ENCODE measurements around the gene CDH15.

The CDH15 gene

GRCh38 chr16:89140981-89141883, 30.3 kb upstream of the CDH15 start:
- no peak for DNase-seq (ENCODE audit: extremely low read depth in 1 of 2, low read depth in 1 of 2)

- no peak for DNase-seq (ENCODE audit: extremely low read depth in 1 of 2, low read depth in 1 of 2)
Observed at GRCh38 chr16:89141884-89142267, 29.7 kb upstream of the CDH15 start.

- DNase-seq (ENCODE audit: extremely low read depth in 1 of 2, low read depth in 1 of 2), result no peak
Observed at GRCh38 chr16:89142474-89143195, 28.9 kb upstream of the CDH15 start.

DNA sequence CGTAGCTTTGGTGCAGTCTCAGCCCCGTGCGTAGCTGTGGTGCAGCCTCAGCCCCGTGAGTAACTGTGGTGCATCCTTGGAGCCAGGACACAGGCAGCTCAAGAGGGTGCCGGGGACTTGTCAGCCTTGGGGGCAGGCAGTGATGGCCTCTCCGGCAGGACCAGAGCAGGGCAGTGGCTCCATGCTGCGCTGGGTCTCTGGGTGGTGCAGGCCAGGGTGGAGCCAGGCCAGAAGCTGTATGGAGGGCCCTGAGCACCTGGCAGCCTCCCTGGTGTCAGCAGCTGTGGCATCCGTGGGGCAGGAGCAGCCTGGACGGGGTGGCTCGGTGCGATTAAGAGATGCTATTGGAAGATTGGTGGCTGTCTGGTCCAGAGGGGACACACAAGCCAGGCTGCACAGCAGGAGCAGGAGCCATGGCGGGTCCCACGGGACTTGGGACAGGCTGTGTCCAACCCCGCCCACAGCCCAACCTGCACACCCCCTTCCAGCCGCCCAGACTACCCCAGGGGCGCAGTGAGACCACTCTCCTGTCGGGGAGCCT, 28.3 kb upstream of the CDH15 start:
- DNase-seq (ENCODE audit: extremely low read depth in 1 of 2, low read depth in 1 of 2), result no peak

DNA sequence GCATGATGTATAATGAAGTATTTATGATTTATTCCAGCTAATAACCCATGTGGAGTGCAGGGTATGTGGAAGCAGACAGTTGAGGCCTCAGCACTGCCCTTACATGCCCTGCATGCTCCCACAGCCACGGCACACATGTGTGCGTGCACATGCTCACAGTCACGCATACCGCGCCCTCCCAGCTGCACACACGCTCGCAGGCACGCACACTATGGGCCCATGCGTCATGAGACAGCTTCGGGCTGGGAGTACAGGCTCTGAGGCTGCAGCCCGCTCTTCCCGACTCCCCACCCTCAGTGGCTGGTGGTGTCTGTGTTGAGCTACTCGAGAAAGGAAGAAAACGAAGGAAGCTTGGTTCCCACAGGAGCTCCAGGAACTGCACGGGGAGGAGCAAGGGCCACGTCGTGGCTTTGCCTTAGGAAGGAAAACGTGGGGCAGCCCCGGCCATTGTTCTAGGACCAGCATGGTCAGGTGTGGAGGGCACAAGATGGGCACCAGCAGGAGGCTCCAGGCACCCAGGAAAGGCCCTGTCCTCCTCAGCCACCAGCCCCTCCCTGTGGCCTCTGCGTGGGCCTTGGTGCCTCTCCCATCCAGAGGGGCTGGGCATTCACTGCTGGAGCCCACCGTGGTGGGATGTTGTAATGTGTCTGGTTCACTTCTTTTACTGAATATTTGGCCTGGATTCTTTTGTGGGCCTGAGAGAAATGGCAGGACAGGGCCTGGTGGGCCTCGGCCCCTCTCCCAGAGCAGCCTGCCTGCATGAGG, 27.5 kb upstream of the CDH15 start:
- DNase-seq (ENCODE audit: extremely low read depth in 1 of 2, low read depth in 1 of 2), result no peak

DNA sequence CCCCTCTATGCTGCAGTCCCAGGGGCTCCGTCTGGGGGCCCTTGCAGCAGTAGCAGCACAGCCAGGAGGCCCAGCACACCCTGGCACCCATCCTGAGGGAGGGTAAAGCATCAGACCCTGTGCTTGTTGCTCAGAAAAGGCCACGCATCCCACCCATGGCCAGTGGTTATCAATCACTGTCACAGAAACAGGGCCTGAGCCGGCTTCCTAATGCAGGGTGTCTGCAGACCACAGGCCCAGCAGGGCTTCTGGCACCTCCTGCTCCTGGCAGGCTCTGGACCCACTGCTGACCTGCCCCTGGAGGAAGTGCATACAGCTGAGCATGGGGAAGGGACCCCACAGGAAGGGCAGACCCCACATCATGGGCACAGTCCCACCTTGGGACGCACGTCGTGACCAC, 26.9 kb upstream of the CDH15 start:
- DNase-seq (ENCODE audit: extremely low read depth in 1 of 2, low read depth in 1 of 2), result no peak

DNA sequence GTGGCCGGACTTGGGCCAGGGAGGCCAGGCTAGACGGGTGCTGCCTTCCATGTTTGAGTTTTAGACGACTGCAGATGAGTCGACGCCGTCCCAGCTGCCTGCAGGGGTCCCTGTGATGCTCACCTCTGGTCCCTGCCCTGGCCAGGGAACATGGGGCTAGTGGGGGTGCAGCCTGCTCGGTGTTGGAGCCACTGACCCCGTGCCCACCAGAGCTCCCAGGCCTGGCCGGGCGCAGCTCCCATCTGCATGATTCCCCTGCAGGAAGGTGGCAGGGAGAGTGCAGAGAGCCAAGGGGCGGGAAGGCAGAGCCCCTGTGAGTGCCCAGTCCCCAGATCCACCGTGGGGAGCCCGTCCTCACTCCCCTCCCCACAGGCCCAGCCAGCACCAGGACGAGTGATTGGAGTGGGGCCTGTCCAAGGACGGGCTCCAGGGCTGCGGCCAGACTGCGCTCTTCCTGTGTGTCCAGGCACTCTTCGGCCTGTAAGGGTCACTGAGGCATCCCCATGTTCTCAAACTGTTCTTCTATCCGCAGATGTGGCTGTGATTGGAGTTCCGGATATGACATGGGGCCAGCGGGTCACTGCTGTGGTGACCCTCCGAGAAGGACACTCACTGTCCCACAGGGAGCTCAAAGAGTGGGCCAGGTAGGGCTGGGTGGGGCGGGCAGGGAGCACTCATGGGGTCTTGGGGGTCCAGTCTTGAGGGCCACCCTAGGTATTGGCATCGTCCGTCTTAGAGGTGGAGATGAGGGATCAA, 26.0 kb upstream of the CDH15 start:
- DNase-seq (ENCODE audit: extremely low read depth in 1 of 2, low read depth in 1 of 2), result no peak

GRCh38 chr16:89146211-89147005, 25.1 kb upstream of the CDH15 start:
- DNase-seq (ENCODE audit: extremely low read depth in 1 of 2, low read depth in 1 of 2), result no peak

- DNase-seq (ENCODE audit: extremely low read depth in 1 of 2, low read depth in 1 of 2), result no peak
Observed at GRCh38 chr16:89147085-89147817, 24.3 kb upstream of the CDH15 start.

GRCh38 chr16:89149386-89149785, 22.2 kb upstream of the CDH15 start:
- DNase-seq (ENCODE audit: extremely low read depth in 1 of 2, low read depth in 1 of 2), result no peak

GRCh38 chr16:89150090-89150835, 21.3 kb upstream of the CDH15 start:
- DNase-seq (ENCODE audit: extremely low read depth in 1 of 2, low read depth in 1 of 2), result no peak

- no peak for DNase-seq (ENCODE audit: extremely low read depth in 1 of 2, low read depth in 1 of 2)
Observed at GRCh38 chr16:89150981-89151380, 20.6 kb upstream of the CDH15 start.

DNA sequence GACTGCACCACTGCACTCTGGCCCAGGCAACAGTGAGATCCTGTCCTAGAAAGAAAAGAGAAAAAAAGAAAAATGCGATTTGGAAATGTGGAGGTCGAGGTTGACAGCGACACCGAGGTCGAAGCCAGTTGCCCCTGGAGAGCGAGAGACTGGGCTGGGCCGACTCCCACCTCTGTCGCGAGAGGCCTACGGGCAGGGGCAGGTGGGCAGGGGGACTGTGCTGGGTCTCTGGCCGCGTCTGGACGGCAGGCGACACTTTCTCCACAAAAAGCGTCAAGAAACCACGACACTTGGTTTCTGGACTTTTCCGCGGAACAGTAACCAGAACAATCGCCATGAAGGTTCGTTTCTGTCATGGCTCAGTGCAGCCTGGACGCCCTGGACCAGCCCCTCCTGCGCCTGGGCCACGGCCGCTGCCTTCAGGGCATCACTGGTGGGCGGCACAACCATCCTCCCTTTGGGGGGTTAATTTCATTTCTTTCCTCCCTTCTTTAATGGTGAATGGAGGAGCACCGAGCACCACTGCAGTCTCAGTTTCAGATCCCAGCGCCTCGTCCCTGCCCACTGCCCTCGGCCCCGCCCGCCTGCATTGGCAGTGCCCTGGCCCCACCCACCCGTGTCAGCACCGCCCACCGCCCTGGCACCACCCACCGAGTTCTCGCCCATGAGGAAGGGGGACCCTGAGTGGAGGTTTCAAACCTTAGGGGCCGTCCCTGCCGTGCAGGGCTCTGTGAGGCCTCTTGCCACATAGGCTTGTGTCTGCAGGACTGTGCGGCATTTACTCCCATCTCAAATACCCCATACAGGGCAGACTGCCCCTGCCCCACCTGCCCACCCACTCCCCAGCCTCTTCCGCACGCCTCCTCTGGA, 18.5 kb upstream of the CDH15 start:
- no peak for DNase-seq (ENCODE audit: extremely low read depth in 1 of 2, low read depth in 1 of 2)

- DNase-seq (ENCODE audit: extremely low read depth in 1 of 2, low read depth in 1 of 2), result no peak
Observed at GRCh38 chr16:89153848-89154271, 17.7 kb upstream of the CDH15 start.

- no peak for DNase-seq (ENCODE audit: extremely low read depth in 1 of 2, low read depth in 1 of 2)
Observed at GRCh38 chr16:89154390-89155183, 17.0 kb upstream of the CDH15 start.

- no peak for DNase-seq (ENCODE audit: extremely low read depth in 1 of 2, low read depth in 1 of 2)
Observed at GRCh38 chr16:89155184-89155679, 16.3 kb upstream of the CDH15 start.
